Activated CD8-positive, alpha-beta memory T cell treated with anti-CD3 and anti-CD28 coated beads, Interleukin-2, amount 10 ng/mL, durations not matched to agents 7 days and 5 days (primary cell): Measurements from ENCODE around the gene HEATR9. TPM values are rescaled to one million over a fixed set of nuclear protein-coding genes. Genes with fewer than 3 reads are reported as not detected.

ENCODE experiments used
- ATAC-seq: fragments of 150-1000 bp; cut with Tn5 transposase; one replicate; pipeline ENCODE4 v1.10.0; 2021; ENCODE audit warnings: moderate library complexity
- CTCF ChIA-PET: fragments of 350-600 bp; sonication (Branson Sonifier 250); formaldehyde crosslinking; loops from one replicate; lab custom pipeline; 2021; ENCODE audit warnings: antibody characterized with exemption; lab: Charles Lee
- DNase-seq: peaks from one replicate; pipeline ENCODE4 v3.0.0-alpha.2; 2020
- H3K27ac Mint-ChIP-seq: one replicate; pipeline ENCODE4 v1.8.0; 2021; ENCODE audit warnings: mild to moderate bottlenecking, mixed read lengths
- H3K27me3 Mint-ChIP-seq: one replicate; pipeline ENCODE4 v1.8.0; 2021; ENCODE audit warnings: mixed read lengths
- H3K36me3 Mint-ChIP-seq: one replicate; pipeline ENCODE4 v1.8.0; 2021; ENCODE audit warnings: mild to moderate bottlenecking, mixed read lengths
- H3K4me1 Mint-ChIP-seq: one replicate; pipeline ENCODE4 v1.8.0; 2021; ENCODE audit warnings: mixed read lengths
- H3K4me3 Mint-ChIP-seq: one replicate; pipeline ENCODE4 v1.8.0; 2021; ENCODE audit warnings: mild to moderate bottlenecking, moderate library complexity, mixed read lengths
- H3K9me3 Mint-ChIP-seq: one replicate; pipeline ENCODE4 v1.8.0; 2022; ENCODE audit warnings: low read depth, mixed read lengths
- total RNA-seq, 2 experiments: library from RNA; stranded (reverse); gene quantifications; one replicate each; pipeline ENCODE4 v1.2.3, GENCODE V29; 2021

HEATR9 gene
- total RNA-seq, 2 experiments from 2014 or later, result 6.4 to 6.7 TPM

- H3K4me3 Mint-ChIP-seq, result peak overlapping the region; percentile 48
- H3K27ac Mint-ChIP-seq, result peak overlapping the region; percentile 90
- no peaks in the 10 kb centered on the region for H3K9me3 Mint-ChIP-seq
- DNase-seq (peak; percentile 96), ATAC-seq (peak; percentile 68)
- H3K27me3 Mint-ChIP-seq, result no peaks in the 10 kb centered on the region
- peaks cover 79% of the 10 kb centered on the region for H3K4me1 Mint-ChIP-seq
- CTCF ChIA-PET, result interaction anchor here (1.1 to 16.1 kb wide), 5 partner anchors 10 to 82 kb away, joined by 3 to 254 read pairs (median 10); partner anchors contain the start of genes CCL5, RDM1 and TAF15
- peaks cover 12% of the 10 kb centered on the region for H3K36me3 Mint-ChIP-seq
Observed at GRCh38 chr17:35890774-35891155, 22.1 kb upstream of the HEATR9 start.

DNA sequence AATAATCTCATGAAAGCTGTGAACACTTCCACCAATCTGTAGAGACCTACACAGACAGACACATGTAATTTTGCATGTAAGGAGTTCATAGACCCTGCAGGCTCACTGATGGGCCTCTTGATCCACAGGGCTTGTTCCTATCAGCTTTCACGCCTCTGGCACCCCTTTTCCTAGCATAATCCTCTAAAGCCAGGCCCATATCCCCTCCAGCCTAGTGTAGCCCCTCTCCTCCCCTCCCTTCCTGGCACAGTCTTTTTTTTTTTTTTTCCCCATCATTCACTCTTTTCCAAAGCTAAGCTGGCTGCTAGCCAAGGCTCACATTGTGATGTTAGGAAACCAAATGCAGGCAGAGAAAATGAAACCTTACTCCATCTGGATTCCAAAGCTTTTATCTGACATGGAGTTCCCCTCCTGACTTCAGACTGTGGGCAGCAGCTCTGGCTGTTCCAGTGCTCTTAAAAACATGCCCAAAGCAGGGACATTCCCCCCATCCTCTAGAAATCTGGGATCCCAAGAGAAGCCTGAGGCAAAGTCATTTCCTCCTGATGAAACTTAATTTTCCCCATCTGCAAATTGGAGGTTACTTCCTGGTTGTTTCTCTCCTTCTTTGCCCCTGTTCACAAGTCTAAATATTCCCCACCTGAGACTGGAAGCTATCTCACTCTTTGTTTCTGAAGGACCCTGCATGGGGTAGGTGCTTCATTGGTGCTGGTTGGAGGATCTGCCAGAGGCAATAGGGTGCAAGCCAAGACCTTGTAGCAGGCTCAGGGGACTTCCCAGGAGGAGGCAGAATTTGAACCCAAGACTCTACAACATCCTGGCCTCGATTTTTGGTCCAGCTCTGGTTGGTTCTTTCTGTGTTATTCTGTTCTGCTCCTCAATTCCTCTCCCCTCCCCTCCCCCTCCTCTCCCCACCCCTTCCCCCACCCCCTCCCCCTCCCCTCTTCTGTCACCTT is 21.4 kb upstream of the HEATR9 start:
- Mint-ChIP-seq H3K4me3 (peak overlapping the region; percentile 48), H3K36me3 (peaks cover 18% of the 10 kb centered on the region), H3K27ac (peak overlapping the region; percentile 90), H3K9me3 (no peaks in the 10 kb centered on the region), H3K27me3 (no peaks in the 10 kb centered on the region), H3K4me1 (peaks cover 78% of the 10 kb centered on the region)
- ATAC-seq (peak; percentile 22), DNase-seq (no peak)
- CTCF ChIA-PET, result interaction anchor here (0.5 to 16.1 kb wide), 8 partner anchors 9 to 1551 kb away, joined by 3 to 254 read pairs (median 4); partner anchors contain the start of genes CCL5, RDM1 and TAF15

DNA sequence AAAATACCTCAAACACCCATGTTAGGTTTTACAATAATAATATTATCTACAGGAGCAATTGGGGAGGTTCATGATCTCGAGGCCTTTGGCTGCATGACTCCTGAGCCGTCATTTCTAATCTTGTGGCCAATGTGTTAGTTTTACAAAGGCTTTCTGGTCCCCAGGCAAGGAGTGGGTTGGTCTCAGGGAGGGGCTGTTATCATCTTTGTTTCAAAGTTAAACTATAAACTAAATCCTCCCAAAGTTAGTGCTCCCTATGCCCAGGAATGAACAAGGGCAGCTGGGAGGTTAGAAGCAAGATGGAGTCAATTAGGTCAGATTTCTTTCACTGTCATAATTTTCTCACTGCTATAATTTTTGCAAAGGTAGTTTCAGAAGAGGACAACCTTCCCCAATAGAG is 20.6 kb upstream of the HEATR9 start:
- peak overlapping the region; percentile 9 for H3K4me3 Mint-ChIP-seq
- H3K36me3 Mint-ChIP-seq, result peaks cover 18% of the 10 kb centered on the region
- CTCF ChIA-PET, result interaction anchor here (0.5 to 16.1 kb wide), 6 partner anchors 11 to 1551 kb away, joined by 3 to 254 read pairs (median 8); partner anchors contain the start of genes CCL5 and RDM1
- no peaks in the 10 kb centered on the region for H3K9me3 Mint-ChIP-seq
- ATAC-seq, result peak; percentile 50
- DNase-seq, result peak; percentile 75
- H3K4me1 Mint-ChIP-seq, result peaks cover 76% of the 10 kb centered on the region
- peak overlapping the region; percentile 90 for H3K27ac Mint-ChIP-seq
- no peaks in the 10 kb centered on the region for H3K27me3 Mint-ChIP-seq

DNA sequence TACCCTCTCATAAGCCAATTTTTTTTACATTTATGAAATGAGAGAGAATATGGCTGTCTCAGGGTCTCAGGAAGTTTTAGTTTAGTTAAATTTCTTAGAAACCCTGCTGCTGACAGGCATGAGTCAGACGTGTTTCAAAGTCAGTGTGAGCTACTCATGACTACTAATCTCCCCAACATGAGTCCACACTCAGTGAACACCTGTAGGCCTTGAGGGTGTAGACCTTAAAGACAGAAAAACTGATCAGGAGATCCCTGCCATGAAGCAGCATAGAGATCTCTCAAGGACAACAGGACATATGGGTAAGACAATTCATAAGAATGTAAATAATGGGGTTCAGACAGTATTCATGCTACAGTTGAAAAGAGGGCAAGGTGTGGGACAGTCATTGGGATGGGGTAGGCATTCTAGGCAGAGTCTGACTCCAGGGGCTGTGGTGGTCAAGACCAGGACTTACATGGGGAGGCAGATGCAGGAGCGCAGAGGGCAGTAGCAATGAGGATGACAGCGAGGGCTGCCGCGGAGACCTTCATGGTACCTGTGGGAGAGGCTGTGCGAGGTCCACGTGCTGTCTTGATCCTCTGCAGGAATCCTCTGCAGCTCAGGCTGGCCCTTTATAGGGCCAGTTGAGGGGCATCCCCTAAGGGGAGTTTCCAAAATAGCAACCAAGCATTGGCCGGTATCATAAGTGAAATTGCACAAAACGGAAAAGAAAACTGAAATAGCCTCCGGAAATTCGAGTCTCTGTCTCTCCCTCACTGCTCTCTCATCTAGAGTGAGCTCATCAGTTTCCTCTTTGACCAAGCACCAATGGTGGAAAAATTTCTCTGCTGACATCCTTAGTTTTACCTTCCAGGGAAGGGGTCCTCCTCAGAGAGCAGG is 11.3 kb upstream of the HEATR9 start, which contains the start of gene CCL5:
Gene CCL5 (minus strand): TSS at position 588 of the 882 bp plus-strand sequence.
- peaks cover 60% of the 10 kb centered on the region for H3K4me1 Mint-ChIP-seq

DNA sequence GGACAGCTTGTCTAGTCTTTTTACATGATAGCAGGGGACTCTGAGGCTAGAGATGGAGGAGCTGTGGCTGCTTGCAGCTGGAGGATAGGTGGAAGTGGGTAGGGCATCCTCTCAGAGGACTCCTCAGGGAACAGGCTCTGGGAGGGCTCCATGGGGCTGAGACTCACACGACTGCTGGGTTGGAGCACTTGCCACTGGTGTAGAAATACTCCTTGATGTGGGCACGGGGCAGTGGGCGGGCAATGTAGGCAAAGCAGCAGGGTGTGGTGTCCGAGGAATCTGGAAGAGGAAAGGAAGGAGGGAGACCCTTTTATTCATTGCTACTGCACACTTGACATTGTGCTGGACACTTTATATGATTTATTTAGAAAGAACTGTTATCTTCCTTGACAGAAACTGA is 9.7 kb upstream of the HEATR9 start:
- CTCF ChIA-PET, result interaction anchor here (1.2 to 15.6 kb wide), 10 partner anchors 17 to 97 kb away, joined by 3 to 254 read pairs (median 4); partner anchors contain the start of genes LYZL6 and RDM1
- H3K27ac Mint-ChIP-seq, result peak overlapping the region; percentile 99
- DNase-seq (peak; percentile 69), ATAC-seq (peak; percentile 13)
- H3K27me3 Mint-ChIP-seq, result no peaks in the 10 kb centered on the region
- peaks cover 65% of the 10 kb centered on the region for H3K4me1 Mint-ChIP-seq
- peak overlapping the region; percentile 99 for H3K4me3 Mint-ChIP-seq
- H3K36me3 Mint-ChIP-seq, result peaks cover 61% of the 10 kb centered on the region
- H3K9me3 Mint-ChIP-seq, result no peaks in the 10 kb centered on the region

More for the DNA sequence above, 11.3 kb upstream of the HEATR9 start, which contains the start of gene CCL5:
- H3K4me3 Mint-ChIP-seq, result peak within 1 kb of the TSS; percentile 99
- H3K9me3 Mint-ChIP-seq, result no peaks in the 10 kb centered on the region
- peak within 1 kb of the TSS; percentile 99 for H3K27ac Mint-ChIP-seq
- DNase-seq (peak; percentile 94), ATAC-seq (peak; percentile 82)
- peaks cover 49% of the 10 kb centered on the region for H3K36me3 Mint-ChIP-seq
- no peaks in the 10 kb centered on the region for H3K27me3 Mint-ChIP-seq
- CTCF ChIA-PET, result interaction anchor here (0.6 to 15.6 kb wide), 19 partner anchors 9 to 210 kb away, joined by 3 to 254 read pairs (median 4); partner anchors contain the start of genes CCL3, HEATR9, LYZL6 and RDM1

DNA sequence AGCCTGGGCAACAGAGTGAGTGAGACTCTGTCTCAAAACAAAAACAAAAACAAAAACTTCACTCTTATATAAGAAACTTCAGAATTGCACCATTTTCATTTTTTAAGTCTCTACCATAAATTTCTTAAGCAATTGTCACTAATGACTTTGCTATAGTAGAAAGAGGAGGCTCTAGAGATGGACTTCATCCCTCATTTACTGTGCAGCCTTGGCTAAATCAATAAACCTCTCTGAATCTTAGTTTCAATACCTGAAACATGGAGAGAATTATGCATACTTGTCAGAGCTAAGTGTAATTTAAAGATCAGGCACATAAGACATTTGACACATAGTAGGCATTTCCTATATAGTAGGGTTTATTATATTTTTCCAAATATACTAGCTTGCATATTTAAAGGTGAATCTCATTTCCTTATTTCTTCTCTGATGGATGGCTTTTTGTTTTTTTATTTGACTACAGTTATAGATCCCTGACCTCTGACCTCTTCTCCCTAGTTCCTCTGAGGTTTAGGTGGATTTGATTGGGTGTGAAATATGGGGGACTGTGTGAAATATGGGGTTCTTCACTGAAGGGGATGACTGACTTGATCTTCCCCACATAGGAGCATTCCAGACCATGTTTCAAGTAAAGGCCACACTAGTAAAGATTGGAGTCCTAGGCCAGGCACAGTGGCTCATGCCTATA is 8.8 kb upstream of the HEATR9 start:
- DNase-seq (no peak), ATAC-seq (no peak)
- Mint-ChIP-seq H3K27me3 (no peaks in the 10 kb centered on the region), H3K27ac (peak overlapping the region; percentile 99), H3K36me3 (peaks cover 65% of the 10 kb centered on the region), H3K4me1 (peaks cover 69% of the 10 kb centered on the region), H3K4me3 (peak overlapping the region; percentile 99), H3K9me3 (no peaks in the 10 kb centered on the region)
- CTCF ChIA-PET, result interaction anchor here (0.7 to 15.6 kb wide), 8 partner anchors 9 to 92 kb away, joined by 3 to 254 read pairs (median 4); partner anchors contain the start of genes HEATR9 and RDM1

DNA sequence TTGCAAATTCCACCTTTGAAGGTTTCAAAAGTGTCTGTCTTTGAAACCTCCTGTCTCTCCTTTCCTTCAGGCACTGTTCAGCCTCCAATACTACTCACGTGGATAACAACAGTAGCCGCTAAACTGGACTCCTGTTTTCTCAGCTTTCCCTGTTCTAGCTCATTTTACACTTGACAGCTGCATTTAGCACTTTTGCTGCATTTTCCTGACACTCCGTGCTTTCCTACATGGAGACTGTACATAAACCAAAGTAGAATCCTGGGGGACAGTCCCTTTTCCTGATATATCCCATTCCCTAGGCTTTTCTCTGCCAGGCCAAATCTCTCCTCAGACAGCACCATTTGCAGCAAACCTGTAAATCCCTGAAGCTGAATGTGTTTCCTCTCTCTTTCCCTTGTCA is 7.8 kb upstream of the HEATR9 start:
- peaks cover 72% of the 10 kb centered on the region for H3K36me3 Mint-ChIP-seq

GRCh38 chr17:35875800-35876139 is 7.1 kb upstream of the HEATR9 start:
- Mint-ChIP-seq H3K9me3 (no peaks in the 10 kb centered on the region), H3K36me3 (peaks cover 80% of the 10 kb centered on the region), H3K27me3 (no peaks in the 10 kb centered on the region), H3K4me1 (peaks cover 73% of the 10 kb centered on the region), H3K27ac (peak overlapping the region; percentile 93), H3K4me3 (peak overlapping the region; percentile 99)
- DNase-seq (no peak), ATAC-seq (peak; percentile 2)
- CTCF ChIA-PET, result interaction anchor here (0.9 to 15.6 kb wide), 11 partner anchors 9 to 112 kb away, joined by 3 to 254 read pairs (median 5); no protein-coding TSS in a partner anchor

More for the DNA sequence above, 7.8 kb upstream of the HEATR9 start:
- ATAC-seq (no peak), DNase-seq (no peak)
- H3K9me3 Mint-ChIP-seq, result no peaks in the 10 kb centered on the region
- no peaks in the 10 kb centered on the region for H3K27me3 Mint-ChIP-seq
- peaks cover 72% of the 10 kb centered on the region for H3K4me1 Mint-ChIP-seq
- H3K4me3 Mint-ChIP-seq, result peak overlapping the region; percentile 99
- H3K27ac Mint-ChIP-seq, result peak overlapping the region; percentile 93
- CTCF ChIA-PET, result interaction anchor here (0.9 to 15.6 kb wide), 12 partner anchors 8 to 113 kb away, joined by 3 to 254 read pairs (median 5); partner anchors contain the start of gene HEATR9

DNA sequence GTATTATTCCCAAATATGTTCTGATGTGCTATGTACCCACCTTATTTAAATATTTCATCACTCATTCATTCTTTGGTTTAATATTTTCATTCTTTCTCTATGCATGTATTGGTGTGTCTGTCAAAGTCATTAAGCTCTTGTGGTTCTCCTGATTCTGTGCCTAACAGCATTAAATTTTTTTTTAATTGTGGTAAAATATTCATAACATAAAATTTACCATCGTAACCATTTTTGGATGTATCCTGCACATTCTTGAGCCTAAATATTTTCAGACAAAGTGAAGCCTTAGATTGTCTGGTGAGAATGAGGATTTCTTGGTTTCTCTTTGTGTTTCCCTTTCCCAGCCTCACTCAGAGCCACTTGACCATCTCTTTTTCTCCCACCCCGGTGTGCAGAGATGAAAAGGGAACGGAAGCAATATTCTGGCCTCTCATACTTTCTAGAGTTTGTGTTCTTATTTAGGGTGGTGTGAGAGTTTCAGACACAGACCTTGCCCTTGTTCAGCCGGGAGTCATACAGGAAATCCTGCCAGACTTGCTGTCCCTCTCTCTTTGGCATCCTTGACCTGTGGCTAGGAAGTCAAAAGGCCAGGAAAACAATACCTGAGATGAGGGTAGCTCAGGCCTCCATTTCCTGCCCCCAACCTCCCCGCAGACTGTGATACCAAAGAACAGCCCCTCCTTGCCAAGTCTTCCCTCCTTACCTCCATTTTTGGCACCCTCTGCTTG is 6.5 kb upstream of the HEATR9 start:
- ATAC-seq (peak; percentile 0), DNase-seq (peak; percentile 75)
- Mint-ChIP-seq H3K27ac (peak overlapping the region; percentile 93), H3K36me3 (peaks cover 81% of the 10 kb centered on the region), H3K4me3 (peak overlapping the region; percentile 99), H3K4me1 (peaks cover 69% of the 10 kb centered on the region), H3K9me3 (no peaks in the 10 kb centered on the region), H3K27me3 (no peaks in the 10 kb centered on the region)
- CTCF ChIA-PET, result interaction anchor here (1.3 to 15.6 kb wide), 8 partner anchors 9 to 111 kb away, joined by 3 to 254 read pairs (median 5); no protein-coding TSS in a partner anchor

GRCh38 chr17:35872196-35872980 is 3.7 kb upstream of the HEATR9 start:
- ATAC-seq (no peak), DNase-seq (no peak)
- Mint-ChIP-seq H3K9me3 (no peaks in the 10 kb centered on the region), H3K4me1 (peaks cover 63% of the 10 kb centered on the region), H3K4me3 (no peak overlapping the region), H3K27ac (peak overlapping the region; percentile 41), H3K36me3 (peaks cover 57% of the 10 kb centered on the region), H3K27me3 (no peaks in the 10 kb centered on the region)
- CTCF ChIA-PET, result interaction anchor here (1.2 to 15.6 kb wide), 6 partner anchors 17 to 97 kb away, joined by 3 to 254 read pairs (median 6); no protein-coding TSS in a partner anchor
